HCT116 (cell line): Measurements from ENCODE around the gene DKK3. TPM values are rescaled to one million over a fixed set of nuclear protein-coding genes. Genes with fewer than 3 reads are reported as not detected.

Experiments
- ATAC-seq: fragments of 200-7000 bp; cut with Tn5 transposase; 2 replicates; pipeline ENCODE4 v1.9.1; 2020; ENCODE audit warnings: mild to moderate bottlenecking, moderate library complexity
- BruUV-seq: library from RNA; stranded (reverse); fragments of 400-500 nt; replicated peaks from 2 replicates; lab custom pipeline; 2021; lab: Mats Ljungman, UMichigan
- CTCF ChIA-PET: fragments of 300-600 bp; sonication (Branson Sonifier 250); formaldehyde crosslinking; loops from one replicate; lab custom pipeline; 2021; ENCODE audit warnings: antibody characterized with exemption; lab: Charles Lee
- POLR2A ChIA-PET: fragments of 300-600, 350-600 bp; sonication (Branson Sonifier 250); formaldehyde crosslinking; loops from one replicate; lab custom pipeline; 2021; ENCODE audit warnings: antibody characterized with exemption; lab: Charles Lee
- RAD21 ChIA-PET, 2 experiments: fragments of 300-600 bp; sonication (Branson Sonifier 250); formaldehyde crosslinking; loops; one replicate each; lab custom pipeline; 2023; ENCODE audit warnings: low total read pairs in 2 of 2; ENCODE audit not compliant: uncharacterized antibody in 2 of 2, unreplicated experiment in 2 of 2, low non-redundant PET in 1 of 2; lab: Charles Lee
- DNase-seq: peaks from one replicate; pipeline ENCODE4 v3.0.0-alpha.2; 2010; ENCODE audit warnings: low read depth, low spot score
- H2AFZ ChIP-seq: fragments of 200-600 bp; shearing (Covaris generic), sonication (generic); 2 replicates; pipeline ENCODE4 v1.6.1; 2017; ENCODE audit warnings: low read depth, mixed run types, mixed read lengths, antibody characterized with exemption, low read length; ENCODE audit not compliant: poor library complexity, severe bottlenecking
- H3K27ac ChIP-seq: 2 replicates; pipeline ENCODE4 v1.5.1; 2012; ENCODE audit warnings: low read depth, low read length
- H3K27me3 ChIP-seq: fragments of 200-600 bp; sonication (generic); 2 replicates; pipeline ENCODE4 v1.6.1; 2016; ENCODE audit warnings: mixed run types, low read length, mixed read lengths; ENCODE audit not compliant: insufficient read depth
- H3K36me3 ChIP-seq, 2 experiments: fragments of 200-500 bp in 1 of 2; fragments of 200-600 bp in 1 of 2; sonication (Bioruptor generic) in 1 of 2; sonication (generic) in 1 of 2; 2 replicates each; pipeline versions ENCODE4 v1.5.1 to v1.6.1; 2014 to 2016; ENCODE audit warnings: low read length in 2 of 2, inconsistent platforms in 1 of 2, mixed read lengths in 1 of 2, mixed run types in 1 of 2; ENCODE audit not compliant: insufficient read depth in 2 of 2, control insufficient read depth in 1 of 2
- H3K4me1 ChIP-seq, 2 experiments: fragments of 200-600 bp in 1 of 2; sonication (generic) in 1 of 2; 2 replicates each; pipeline versions ENCODE4 v1.5.1 to v1.6.1; 2012 to 2017; ENCODE audit warnings: low read length in 2 of 2, inconsistent platforms in 1 of 2, mild to moderate bottlenecking in 1 of 2, mixed read lengths in 1 of 2, mixed run types in 1 of 2, moderate library complexity in 1 of 2; ENCODE audit not compliant: insufficient read depth in 2 of 2, control insufficient read depth in 1 of 2
- H3K4me2 ChIP-seq: fragments of 200-600 bp; sonication (generic); 2 replicates; pipeline ENCODE4 v1.6.1; 2017; ENCODE audit warnings: mixed run types, low read length, mixed read lengths
- H3K4me3 ChIP-seq, 2 experiments: fragments of 200-600 bp in 1 of 2; sonication (generic) in 1 of 2; replicated peaks in 1 of 2; 2 replicates each; pipeline ENCODE4 v1.5.1; 2011 to 2016; ENCODE audit warnings: low read length in 2 of 2, control low read depth in 1 of 2, low read depth in 1 of 2, mild to moderate bottlenecking in 1 of 2, mixed read lengths in 1 of 2, mixed run types in 1 of 2
- H3K79me2 ChIP-seq: fragments of 200-600 bp; sonication (generic); 2 replicates; pipeline ENCODE4 v1.6.1; 2017; ENCODE audit warnings: mild to moderate bottlenecking, mixed run types, low read length, moderate library complexity, mixed read lengths; ENCODE audit not compliant: insufficient read depth
- H3K9ac ChIP-seq: fragments of 200-600 bp; sonication (generic); 2 replicates; pipeline ENCODE4 v1.6.1; 2016; ENCODE audit warnings: low read length, mixed read lengths
- H3K9me2 ChIP-seq: fragments of 200-600 bp; sonication (generic), shearing (Covaris generic); 2 replicates; pipeline ENCODE4 v1.6.1; 2017; ENCODE audit warnings: mixed run types, mild to moderate bottlenecking, moderate library complexity; ENCODE audit not compliant: insufficient read depth
- H3K9me3 ChIP-seq, 2 experiments: fragments of 200-500 bp in 1 of 2; fragments of 200-600 bp in 1 of 2; sonication (Bioruptor generic) in 1 of 2; sonication (generic) in 1 of 2; 2 replicates each; pipeline ENCODE4 v1.6.1; 2014 to 2017; ENCODE audit warnings: low read length in 2 of 2, mixed read lengths in 2 of 2, inconsistent platforms in 1 of 2, low read depth in 1 of 2, mild to moderate bottlenecking in 1 of 2, mixed run types in 1 of 2, moderate library complexity in 1 of 2; ENCODE audit not compliant: control insufficient read depth in 1 of 2, insufficient read depth in 1 of 2
- H4K20me1 ChIP-seq: fragments of 200-600 bp; sonication (generic), shearing (Covaris generic); 2 replicates; pipeline ENCODE4 v1.6.1; 2017; ENCODE audit warnings: mixed run types, mild to moderate bottlenecking, moderate library complexity; ENCODE audit not compliant: insufficient read depth
- ATF3 ChIP-seq: IDR thresholded peaks from 2 replicates; pipeline ENCODE4 v1.6.1; 2012
- CBX3 ChIP-seq: IDR thresholded peaks from 2 replicates; pipeline ENCODE4 v1.6.1; 2012; ENCODE audit warnings: low read depth
- CEBPB ChIP-seq: IDR thresholded peaks from 2 replicates; pipeline ENCODE4 v1.6.1; 2012; ENCODE audit warnings: low read depth
- EGR1 ChIP-seq: IDR thresholded peaks from 2 replicates; pipeline ENCODE4 v1.6.1; 2012; ENCODE audit warnings: low read depth
- ELF1 ChIP-seq: IDR thresholded peaks from 2 replicates; pipeline ENCODE4 v1.6.1; 2012; ENCODE audit warnings: low read depth, borderline replicate concordance
- EZH2phosphoT487 ChIP-seq: fragments of 200-600 bp; IDR thresholded peaks from 2 replicates; pipeline ENCODE4 v1.6.1; 2018; ENCODE audit warnings: antibody characterized with exemption, borderline replicate concordance
- FOSL1 ChIP-seq: IDR thresholded peaks from 2 replicates; pipeline ENCODE4 v1.6.1; 2012; ENCODE audit warnings: low read depth
- JUND ChIP-seq: IDR thresholded peaks from 2 replicates; pipeline ENCODE4 v1.6.1; 2012
- POLR2A ChIP-seq: IDR thresholded peaks from 2 replicates; pipeline ENCODE4 v1.7.0; 2011; ENCODE audit warnings: borderline replicate concordance; ENCODE audit not compliant: insufficient read depth, insufficient read length; ENCODE audit errors: extremely low read depth
- POLR2AphosphoS5 ChIP-seq: IDR thresholded peaks from 2 replicates; pipeline ENCODE4 v1.6.1; 2011; ENCODE audit warnings: mild to moderate bottlenecking, low read depth, low read length, moderate library complexity
- RAD21 ChIP-seq: IDR thresholded peaks from 2 replicates; pipeline ENCODE4 v1.6.1; 2012; ENCODE audit warnings: low read depth, mild to moderate bottlenecking
- SP1 ChIP-seq: IDR thresholded peaks from 2 replicates; pipeline ENCODE4 v1.6.1; 2012; ENCODE audit warnings: low read depth
- TCF7L2 ChIP-seq: IDR thresholded peaks from 2 replicates; pipeline ENCODE4 v1.7.0; 2011; ENCODE audit warnings: borderline replicate concordance, inconsistent platforms; ENCODE audit not compliant: insufficient read depth, insufficient read length; ENCODE audit errors: extremely low read depth
- ZNF274 ChIP-seq: fragments of 200-500 bp; sonication (Bioruptor generic); IDR thresholded peaks from 2 replicates; pipeline ENCODE4 v1.6.1; 2014; ENCODE audit warnings: mild to moderate bottlenecking, low read depth, low read length, inconsistent platforms
- intact Hi-C: fragments of 100-400 bp; cut with micrococcal nuclease; formaldehyde crosslinking; loops from 2 replicates; pipeline ENCODE4 v1.10.0; 2022
- total RNA-seq: library from RNA; stranded (reverse); gene quantifications from one replicate; pipeline ENCODE4 v1.2.1, GENCODE V29; 2021; ENCODE audit not compliant: unreplicated experiment
- TF ChIP-seq, protein P1 (sequence below): IDR thresholded peaks from 2 replicates; pipeline ENCODE4 v1.6.1; 2012

The DKK3 gene
- total RNA-seq, 1 experiment from 2014 or later, result 0.49 TPM

- H3K27me3 ChIP-seq, result no peaks in the 10 kb centered on the region
- no TSS peak for BruUV-seq
- no peak overlapping the region for H3K9ac ChIP-seq
- H3K36me3 ChIP-seq, result no peaks in the 10 kb centered on the region
- H3K9me3 ChIP-seq, result no peaks in the 10 kb centered on the region; a peak in 1 of 4 replicates
- H3K4me2 ChIP-seq, result no peak overlapping the region
- DNase-seq (no peak), ATAC-seq (no peak)
- intact Hi-C loops, result no loop called here
- H2AFZ ChIP-seq, result no peak overlapping the region
- peaks cover 19 to 36% of the 10 kb centered on the region in 2 experiments for H3K4me1 ChIP-seq
- no peaks in the 10 kb centered on the region for H3K79me2 ChIP-seq
- H3K27ac ChIP-seq, result no peak overlapping the region
- RAD21 ChIA-PET, result no interaction called here
- H3K9me2 ChIP-seq, result no peaks in the 10 kb centered on the region
- no peaks in the 10 kb centered on the region for H4K20me1 ChIP-seq
- no peak for TF ChIP-seq ATF3
- TF ChIP-seq EGR1, result no peak
- TF ChIP-seq EZH2phosphoT487, result no peak
- no peak for TF ChIP-seq RAD21
- TF ChIP-seq FOSL1, result no peak
- TF ChIP-seq POLR2A, result no peak
- no peak for TF ChIP-seq POLR2AphosphoS5
- TF ChIP-seq ELF1, result no peak
- TF ChIP-seq, protein P1, sequence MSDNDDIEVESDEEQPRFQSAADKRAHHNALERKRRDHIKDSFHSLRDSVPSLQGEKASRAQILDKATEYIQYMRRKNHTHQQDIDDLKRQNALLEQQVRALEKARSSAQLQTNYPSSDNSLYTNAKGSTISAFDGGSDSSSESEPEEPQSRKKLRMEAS, result no peak
- TF ChIP-seq JUND, result no peak
- TF ChIP-seq SP1, result no peak
- TF ChIP-seq CBX3, result no peak
- no peak for TF ChIP-seq TCF7L2
- TF ChIP-seq, all 23 proteins: peak for 0
- CTCF ChIA-PET, result interaction anchor here (3.0 kb wide), 1 partner anchor 14 kb away, joined by 15 read pairs; no protein-coding TSS in a partner anchor
- H3K4me3 ChIP-seq, result no peak overlapping the region
- POLR2A ChIA-PET, result no interaction called here
Observed at GRCh38 chr11:11980841-11981308, 27.6 kb downstream of the DKK3 start.

DNA sequence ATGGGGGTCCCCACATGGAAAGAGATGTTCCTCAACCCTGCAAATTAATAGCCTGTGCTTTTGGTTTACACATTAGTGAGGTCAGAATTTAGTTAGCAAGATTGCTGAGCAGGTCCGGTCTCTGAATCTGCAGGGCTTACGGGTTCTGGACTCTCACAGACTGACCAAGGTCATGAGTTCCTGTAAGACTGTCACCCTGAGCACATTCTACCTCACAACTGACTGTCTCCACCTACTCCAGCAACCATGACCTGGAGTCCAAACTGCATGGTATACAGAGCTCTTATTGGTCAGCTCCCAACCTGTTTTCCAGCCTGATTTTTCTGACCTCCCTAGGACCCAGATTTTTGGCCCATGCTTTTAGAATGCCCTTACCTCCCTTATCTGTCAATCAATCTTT, 28.2 kb downstream of the DKK3 start:
- H3K9me3 ChIP-seq, result no peaks in the 10 kb centered on the region; a peak in 1 of 4 replicates
- no peak overlapping the region for H3K4me2 ChIP-seq
- no peak overlapping the region for H3K9ac ChIP-seq
- H2AFZ ChIP-seq, result no peak overlapping the region
- POLR2A ChIA-PET, result no interaction called here
- no peak for ATAC-seq
- no TSS peak for BruUV-seq
- TF ChIP-seq CBX3 (no peak), JUND (no peak), CEBPB (no peak), ATF3 (no peak), ZNF274 (no peak)
- TF ChIP-seq, protein P1, result no peak
- TF ChIP-seq, all 23 proteins: peak for 0
- Histone ChIP-seq H3K36me3 (no peaks in the 10 kb centered on the region), H3K79me2 (no peaks in the 10 kb centered on the region), H3K4me1 (peaks cover 23 to 40% of the 10 kb centered on the region in 2 experiments), H3K27ac (no peak overlapping the region), H3K4me3 (no peak overlapping the region), H4K20me1 (no peaks in the 10 kb centered on the region), H3K9me2 (no peaks in the 10 kb centered on the region), H3K27me3 (no peaks in the 10 kb centered on the region)
- intact Hi-C loops, result no loop called here
- no peak for DNase-seq
- CTCF ChIA-PET, result interaction anchor here (3.0 kb wide), 1 partner anchor 14 kb away, joined by 15 read pairs; no protein-coding TSS in a partner anchor
- RAD21 ChIA-PET, result no interaction called here
